Measurements from ENCODE around the gene MRM3. TPM values are rescaled to one million over a fixed set of nuclear protein-coding genes. Genes with fewer than 3 reads are reported as not detected.

MRM3 gene
- total and polyA plus RNA-seq, 2 experiments from 2014 or later = 17.7 to 23.4 TPM

- Histone ChIP-seq H3K36me3 (ENCODE audit: insufficient read depth) (peaks cover 12% of the 10 kb centered on the region), H3F3A (replicated peaks; ENCODE audit: low read depth) (0 out of 2 replicates have a peak, but pooled peaks cover 13% of the 10 kb centered on the region), H2AFZ (no peak overlapping the region), H3K4me2 (no peak overlapping the region), H3K27me3 (ENCODE audit: insufficient read depth) (no peaks in the 10 kb centered on the region), H3K4me3 (no peak overlapping the region), H3K27ac (ENCODE audit: low read depth) (no peak overlapping the region), H3K4me1 (ENCODE audit: insufficient read depth) (peaks cover 7% of the 10 kb centered on the region; the same call in 1 of the 2 replicates), H3K9me2 (ENCODE audit: insufficient read depth) (no peaks in the 10 kb centered on the region), H4K20me1 (replicated peaks; ENCODE audit: insufficient read depth) (peaks cover 16% of the 10 kb centered on the region), H3K79me2 (replicated peaks; ENCODE audit: insufficient read depth) (peaks cover 32% of the 10 kb centered on the region)
- H3K4me1 Mint-ChIP-seq = peaks cover 13% of the 10 kb centered on the region
- no peak overlapping the region for H3K27ac Mint-ChIP-seq
- ATAC-seq = no peak
- peaks cover 17% of the 10 kb centered on the region for H3K27me3 Mint-ChIP-seq (ENCODE audit: insufficient read depth, low read depth, poor library complexity)
- H3K9me3 Mint-ChIP-seq = no peaks in the 10 kb centered on the region; the same call in 2 of the 3 replicates
- peaks cover 84% of the 10 kb centered on the region for H3K36me3 Mint-ChIP-seq (ENCODE audit: low read depth)
- DNase-seq (ENCODE audit: low spot score) = no peak
- H3K4me3 Mint-ChIP-seq = no peak overlapping the region
- no peak for TF ChIP-seq EZH2phosphoT487 (IDR thresholded peaks at IDR 0.05; ENCODE audit: unreplicated experiment)
- no peak for TF ChIP-seq POLR2AphosphoS5 (IDR thresholded peaks at IDR 0.05; ENCODE audit: low read depth)
- no peak for TF ChIP-seq NANOG (IDR thresholded peaks at IDR 0.05; ENCODE audit: borderline replicate concordance)
- TF ChIP-seq, protein P1, sequence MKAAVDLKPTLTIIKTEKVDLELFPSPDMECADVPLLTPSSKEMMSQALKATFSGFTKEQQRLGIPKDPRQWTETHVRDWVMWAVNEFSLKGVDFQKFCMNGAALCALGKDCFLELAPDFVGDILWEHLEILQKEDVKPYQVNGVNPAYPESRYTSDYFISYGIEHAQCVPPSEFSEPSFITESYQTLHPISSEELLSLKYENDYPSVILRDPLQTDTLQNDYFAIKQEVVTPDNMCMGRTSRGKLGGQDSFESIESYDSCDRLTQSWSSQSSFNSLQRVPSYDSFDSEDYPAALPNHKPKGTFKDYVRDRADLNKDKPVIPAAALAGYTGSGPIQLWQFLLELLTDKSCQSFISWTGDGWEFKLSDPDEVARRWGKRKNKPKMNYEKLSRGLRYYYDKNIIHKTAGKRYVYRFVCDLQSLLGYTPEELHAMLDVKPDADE (IDR thresholded peaks at IDR 0.05) = no peak
- TF ChIP-seq ZNF114 (CRISPR knock-in tag; IDR thresholded peaks at IDR 0.05) = no peak
- no peak for TF ChIP-seq ZNF331 (CRISPR knock-in tag; IDR thresholded peaks at IDR 0.05; ENCODE audit: low read depth)
- TF ChIP-seq STAT1 (IDR thresholded peaks at IDR 0.05; ENCODE audit: unreplicated experiment) = no peak
- TF ChIP-seq, protein P2, sequence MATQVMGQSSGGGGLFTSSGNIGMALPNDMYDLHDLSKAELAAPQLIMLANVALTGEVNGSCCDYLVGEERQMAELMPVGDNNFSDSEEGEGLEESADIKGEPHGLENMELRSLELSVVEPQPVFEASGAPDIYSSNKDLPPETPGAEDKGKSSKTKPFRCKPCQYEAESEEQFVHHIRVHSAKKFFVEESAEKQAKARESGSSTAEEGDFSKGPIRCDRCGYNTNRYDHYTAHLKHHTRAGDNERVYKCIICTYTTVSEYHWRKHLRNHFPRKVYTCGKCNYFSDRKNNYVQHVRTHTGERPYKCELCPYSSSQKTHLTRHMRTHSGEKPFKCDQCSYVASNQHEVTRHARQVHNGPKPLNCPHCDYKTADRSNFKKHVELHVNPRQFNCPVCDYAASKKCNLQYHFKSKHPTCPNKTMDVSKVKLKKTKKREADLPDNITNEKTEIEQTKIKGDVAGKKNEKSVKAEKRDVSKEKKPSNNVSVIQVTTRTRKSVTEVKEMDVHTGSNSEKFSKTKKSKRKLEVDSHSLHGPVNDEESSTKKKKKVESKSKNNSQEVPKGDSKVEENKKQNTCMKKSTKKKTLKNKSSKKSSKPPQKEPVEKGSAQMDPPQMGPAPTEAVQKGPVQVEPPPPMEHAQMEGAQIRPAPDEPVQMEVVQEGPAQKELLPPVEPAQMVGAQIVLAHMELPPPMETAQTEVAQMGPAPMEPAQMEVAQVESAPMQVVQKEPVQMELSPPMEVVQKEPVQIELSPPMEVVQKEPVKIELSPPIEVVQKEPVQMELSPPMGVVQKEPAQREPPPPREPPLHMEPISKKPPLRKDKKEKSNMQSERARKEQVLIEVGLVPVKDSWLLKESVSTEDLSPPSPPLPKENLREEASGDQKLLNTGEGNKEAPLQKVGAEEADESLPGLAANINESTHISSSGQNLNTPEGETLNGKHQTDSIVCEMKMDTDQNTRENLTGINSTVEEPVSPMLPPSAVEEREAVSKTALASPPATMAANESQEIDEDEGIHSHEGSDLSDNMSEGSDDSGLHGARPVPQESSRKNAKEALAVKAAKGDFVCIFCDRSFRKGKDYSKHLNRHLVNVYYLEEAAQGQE (IDR thresholded peaks at IDR 0.05; ENCODE audit: unreplicated experiment) = no peak
- TF ChIP-seq CTCF (conservative IDR thresholded peaks at IDR 0.05; ENCODE audit: low read depth in 2 of 2) = no peak
- no peak for TF ChIP-seq ZNF462 (CRISPR knock-in tag; IDR thresholded peaks at IDR 0.05)
- no peak for TF ChIP-seq EZH2 (IDR thresholded peaks at IDR 0.05; ENCODE audit: low read depth, unreplicated experiment)
Observed at GRCh38 chr17:737561-738113, 44.5 kb upstream of the MRM3 start.
